BJ (cell line): ENCODE results near the gene MET. TPM values are rescaled to one million over a fixed set of nuclear protein-coding genes. Genes with fewer than 3 reads are reported as not detected.

Experiments used
- CTCF ChIA-PET: fragments of 350-600 bp; formaldehyde crosslinking; extraction: SDS; loops from one replicate; lab custom pipeline; 2021; ENCODE audit warnings: antibody characterized with exemption, inconsistent platforms; lab: Yijun Ruan, JAX
- POLR2A ChIA-PET: fragments of 300-600 bp; sonication (Branson Sonifier 250); formaldehyde crosslinking; extraction: SDS; loops from one replicate; lab custom pipeline; 2021; ENCODE audit warnings: antibody characterized with exemption; lab: Charles Lee
- DNase-seq: peaks from one replicate; pipeline ENCODE4 v3.0.0-alpha.2; 2011; ENCODE audit warnings: low read depth
- H3K27me3 ChIP-seq: 2 replicates; pipeline ENCODE4 v1.6.0; 2011; ENCODE audit warnings: low read length; ENCODE audit not compliant: control insufficient read depth, insufficient read depth
- H3K36me3 ChIP-seq: 2 replicates; pipeline ENCODE4 v1.5.1; 2011; ENCODE audit warnings: low read length; ENCODE audit not compliant: control insufficient read depth, insufficient read depth
- H3K4me3 ChIP-seq: 2 replicates; pipeline ENCODE4 v1.5.1; 2011; ENCODE audit warnings: low read depth, mild to moderate bottlenecking, control low read depth, low read length
- CTCF ChIP-seq: IDR thresholded peaks from 2 replicates; pipeline ENCODE4 v1.5.1; 2011; ENCODE audit warnings: low read depth, mild to moderate bottlenecking, control low read depth, inconsistent platforms, low read length, moderate library complexity; ENCODE audit not compliant: insufficient read depth
- polyA minus RNA-seq: library from RNA; depleted of rRNA, polyadenylated mRNA; stranded (reverse); fragments of >200 nt; gene quantifications from 2 replicates; pipeline ENCODE4 v1.2.3, GENCODE V29; 2011; rRNA and poly(A)+ RNA removed
- polyA plus RNA-seq: library from polyadenylated mRNA; depleted of rRNA; stranded (reverse); fragments of >200 nt; gene quantifications from 2 replicates; pipeline ENCODE4 v1.2.3, GENCODE V29; 2011; rRNA removed

MET gene
- polyA plus RNA-seq (68.3 and 82.8 TPM in 2 replicates), polyA minus RNA-seq (107 and 140 TPM in 2 replicates)

GRCh38 chr7:116671681-116672595 is at the start of gene MET:
TSS of gene MET (plus strand) at chr7:116672196. CDS start at chr7:116699085, 26,889 bp downstream.
- ChIA-PET CTCF (interaction anchor here (0.9 to 2.1 kb wide), 24 partner anchors 8 to 145 kb away, joined by 3 to 12 read pairs (median 4); no protein-coding TSS in a partner anchor), POLR2A (interaction anchor here (1.1 kb wide), 1 partner anchor 14 kb away, joined by 3 read pairs; no protein-coding TSS in a partner anchor)
- Histone ChIP-seq H3K27me3 (no peaks in the 10 kb centered on the region), H3K4me3 (peak within 1 kb of the TSS; percentile 70), H3K36me3 (no peaks in the 10 kb centered on the region)
- DNase-seq, result no peak
- TF ChIP-seq CTCF, result peak; percentile 83

GRCh38 chr7:116626886-116627285 is 45.1 kb upstream of the MET start:
- CTCF ChIA-PET, result interaction anchor here (1.1 kb wide), 1 partner anchor 46 kb away, joined by 3 read pairs; no protein-coding TSS in a partner anchor
- H3K27me3 ChIP-seq, result peaks cover 2% of the 10 kb centered on the region; the same call in 1 of the 2 replicates
- H3K36me3 ChIP-seq, result no peaks in the 10 kb centered on the region
- no peak for DNase-seq
- TF ChIP-seq CTCF, result no peak
- POLR2A ChIA-PET, result no interaction called here
- no peak overlapping the region for H3K4me3 ChIP-seq

GRCh38 chr7:116629051-116629463 is 42.9 kb upstream of the MET start:
- ChIA-PET POLR2A (interaction anchor here (0.6 kb wide), 1 partner anchor 203 kb away, joined by 3 read pairs; no protein-coding TSS in a partner anchor), CTCF (no interaction called here)
- no peak for DNase-seq
- H3K4me3 ChIP-seq, result no peak overlapping the region
- no peaks in the 10 kb centered on the region for H3K36me3 ChIP-seq
- H3K27me3 ChIP-seq, result peaks cover 2% of the 10 kb centered on the region; the same call in 1 of the 2 replicates
- no peak for TF ChIP-seq CTCF

GRCh38 chr7:116630357-116630756 is 41.6 kb upstream of the MET start:
- POLR2A ChIA-PET, result interaction anchor here (0.6 kb wide), 1 partner anchor 236 kb away, joined by 3 read pairs; no protein-coding TSS in a partner anchor
- TF ChIP-seq CTCF, result no peak
- CTCF ChIA-PET, result interaction anchor here (1.7 to 1.9 kb wide), 2 partner anchors 14 to 39 kb away, joined by 4 to 8 read pairs; no protein-coding TSS in a partner anchor
- no peaks in the 10 kb centered on the region; the same call in 1 of the 2 replicates for H3K27me3 ChIP-seq
- no peak for DNase-seq
- H3K4me3 ChIP-seq, result no peak overlapping the region
- H3K36me3 ChIP-seq, result no peaks in the 10 kb centered on the region
